HG03575 (cell line): ENCODE results near the gene MAML2.

ENCODE experiments used
- ATAC-seq: cut with Tn5 transposase; IDR thresholded peaks from one replicate; pipeline ENCODE4 v1.9.1; 2021; ENCODE audit not compliant: unreplicated experiment, insufficient number of reproducible peaks, low FRiP score; ENCODE audit errors: extremely low read depth

The MAML2 gene

DNA sequence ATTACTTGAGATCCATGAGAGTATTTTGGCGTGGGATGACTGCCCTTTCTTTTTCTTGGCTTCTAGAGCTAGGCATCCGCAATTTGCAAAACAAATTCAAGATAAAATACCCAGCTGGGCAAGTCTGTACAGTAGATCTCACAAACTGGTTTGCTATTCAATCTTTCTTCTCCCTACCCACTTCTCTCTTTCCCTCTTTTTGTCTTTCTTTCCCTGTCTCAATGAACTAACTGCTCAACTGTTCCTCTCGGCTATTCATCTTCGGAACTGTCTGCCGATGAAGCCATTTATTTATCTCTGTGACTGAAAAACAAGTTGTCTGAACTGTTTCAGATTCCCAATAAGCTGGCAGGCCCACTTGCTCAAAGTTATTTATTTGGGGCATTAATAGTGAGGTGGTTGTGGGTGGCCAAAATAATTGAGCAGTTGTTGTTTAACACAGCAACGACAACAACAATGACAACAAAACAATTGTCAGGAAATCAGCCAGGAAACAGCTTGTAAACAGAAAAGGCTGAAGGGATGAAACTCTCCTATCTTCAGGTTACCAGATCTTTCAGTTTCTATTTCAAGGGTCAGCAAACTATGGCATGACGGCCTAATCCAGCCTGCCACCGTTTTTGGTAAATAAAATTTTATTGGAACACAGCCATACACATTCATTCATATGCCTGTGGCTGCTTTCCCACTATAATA is 343.1 kb downstream of the MAML2 start:
- ATAC-seq = no peak

GRCh38 chr11:95996621-95997235 is 346.3 kb downstream of the MAML2 start:
- ATAC-seq = no peak

DNA sequence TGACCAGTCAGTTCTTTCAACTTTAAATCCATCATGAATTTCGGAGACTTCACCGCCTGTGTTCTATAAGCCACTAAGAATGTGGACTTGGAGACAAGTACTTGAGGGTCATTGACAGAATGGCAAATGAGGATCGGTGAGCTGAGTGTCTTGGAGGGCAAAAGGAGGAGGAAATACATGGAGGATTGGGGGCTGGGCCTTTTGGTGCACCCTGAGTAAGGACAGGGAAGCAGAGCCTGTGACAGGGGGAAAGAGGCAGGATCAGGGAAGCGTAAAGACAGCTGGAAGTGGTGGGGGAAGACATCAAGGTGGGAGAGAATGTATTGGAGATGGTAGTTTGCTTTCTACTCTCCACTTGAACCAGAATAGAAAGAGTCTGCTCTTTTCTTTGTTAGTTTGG is 348.7 kb downstream of the MAML2 start:
- no peak for ATAC-seq

DNA sequence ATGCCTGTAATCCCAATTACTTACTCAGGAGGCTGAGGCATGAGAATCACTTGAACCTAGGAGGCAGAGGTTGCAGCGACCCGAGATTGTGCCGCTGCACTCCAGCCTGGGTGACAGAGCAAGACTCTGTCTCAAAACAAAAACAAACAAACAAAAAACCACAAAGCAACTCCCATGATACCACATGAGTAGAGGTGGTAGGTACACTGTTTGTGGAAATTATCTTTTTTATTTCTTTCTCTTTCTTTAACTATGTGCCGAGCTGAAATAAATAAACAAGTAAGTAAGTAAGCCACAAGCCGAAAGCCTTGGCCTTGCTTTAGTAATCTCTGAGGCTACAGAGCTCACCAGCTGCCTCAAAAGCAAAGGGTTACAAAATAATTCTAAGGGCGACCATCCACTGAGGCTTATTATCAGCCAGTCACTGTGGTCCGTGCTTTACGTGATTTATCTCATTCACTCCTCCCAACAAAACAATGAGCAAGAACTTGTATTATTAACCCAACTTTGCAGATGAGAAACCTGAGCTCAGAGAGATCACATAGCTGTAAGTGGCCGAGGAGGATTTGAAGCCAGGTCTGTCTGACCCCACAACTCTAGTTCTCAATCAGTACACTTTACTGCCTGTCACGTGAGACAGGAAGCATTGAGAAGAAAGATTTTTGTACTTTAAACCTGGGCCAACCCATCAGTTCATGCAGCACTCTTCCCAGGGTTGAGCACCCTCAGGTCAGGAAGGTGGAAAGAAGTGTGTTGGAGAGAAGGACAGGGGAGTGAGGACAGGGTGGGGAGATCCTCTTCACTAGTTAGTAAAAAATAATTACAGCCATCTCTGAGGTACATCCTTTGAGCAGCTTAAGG is 349.3 kb downstream of the MAML2 start:
- no peak for ATAC-seq

DNA sequence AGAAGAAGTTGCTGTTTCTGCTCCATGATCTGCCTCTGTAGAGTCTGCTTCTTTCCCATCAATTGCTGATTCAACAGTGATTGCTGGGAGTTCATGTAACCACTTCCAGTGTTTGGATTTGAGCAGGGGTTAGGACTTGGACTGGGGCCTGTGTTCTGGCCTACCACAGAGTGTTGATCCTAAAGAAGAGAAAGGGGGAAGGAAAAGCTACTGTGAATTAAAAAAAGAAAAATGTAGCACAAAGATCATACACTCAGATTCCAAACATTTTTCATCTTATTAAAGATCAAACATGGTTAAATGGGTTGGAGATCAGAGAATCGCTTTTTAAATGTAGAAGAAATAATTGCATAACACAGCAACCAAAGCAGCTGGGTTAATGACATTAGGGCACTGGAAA is 351.4 kb downstream of the MAML2 start:
- no peak for ATAC-seq

GRCh38 chr11:95991101-95991500 is 351.9 kb downstream of the MAML2 start:
- no peak for ATAC-seq

DNA sequence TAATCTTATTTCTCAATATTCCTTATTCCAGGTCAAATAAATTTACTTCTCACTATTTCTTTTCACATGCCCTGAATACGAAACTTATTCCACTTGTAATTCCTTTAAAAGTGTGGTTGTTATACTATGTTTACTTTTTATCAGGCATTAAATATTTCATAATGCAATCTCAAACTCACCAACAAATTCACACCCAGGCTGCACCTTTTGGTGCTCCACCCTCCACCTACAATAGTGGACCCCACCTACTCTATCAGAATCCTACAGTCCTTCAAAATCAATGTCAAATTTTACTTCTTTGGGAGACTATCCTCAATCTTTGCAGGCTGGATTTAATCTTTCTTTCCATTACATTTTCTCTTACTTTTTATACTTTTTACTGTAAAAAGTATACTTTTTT is 353.2 kb downstream of the MAML2 start:
- no peak for ATAC-seq

GRCh38 chr11:95989076-95989605 is 353.9 kb downstream of the MAML2 start:
- ATAC-seq = no peak

- no peak for ATAC-seq
Measured at GRCh38 chr11:95985174-95985808, 357.7 kb downstream of the MAML2 start.

- no peak for ATAC-seq
Measured at GRCh38 chr11:95984072-95984471, 358.9 kb downstream of the MAML2 start.

DNA sequence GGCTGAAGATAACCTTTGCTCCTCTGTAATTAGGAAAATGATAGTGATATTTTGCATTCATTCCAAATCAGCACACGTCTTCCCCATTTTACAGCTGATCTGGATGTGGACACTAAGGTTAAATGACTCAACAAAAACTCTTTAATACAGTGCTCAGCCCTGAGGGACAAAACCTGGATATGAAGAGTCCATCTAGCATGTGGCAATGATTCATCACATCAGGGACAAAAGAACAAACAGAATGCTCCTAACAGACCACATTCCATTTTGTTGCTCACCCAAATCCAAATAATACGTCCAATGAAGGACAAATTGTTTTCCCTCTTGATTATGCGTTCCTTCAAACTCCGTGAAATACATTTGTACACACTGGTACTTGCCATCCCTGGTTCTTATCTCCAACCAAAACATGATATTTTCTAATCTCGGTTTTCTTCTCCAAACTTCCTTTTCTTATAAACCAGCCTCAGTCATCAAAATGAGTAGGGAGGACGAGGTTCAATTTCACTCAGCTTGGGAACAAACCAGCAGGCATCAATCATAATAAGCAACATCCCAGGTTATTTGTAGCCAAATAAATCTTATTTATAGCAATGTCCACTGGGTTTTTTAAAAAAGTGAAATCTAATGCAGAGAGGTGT is 365.3 kb downstream of the MAML2 start:
- ATAC-seq = no peak

DNA sequence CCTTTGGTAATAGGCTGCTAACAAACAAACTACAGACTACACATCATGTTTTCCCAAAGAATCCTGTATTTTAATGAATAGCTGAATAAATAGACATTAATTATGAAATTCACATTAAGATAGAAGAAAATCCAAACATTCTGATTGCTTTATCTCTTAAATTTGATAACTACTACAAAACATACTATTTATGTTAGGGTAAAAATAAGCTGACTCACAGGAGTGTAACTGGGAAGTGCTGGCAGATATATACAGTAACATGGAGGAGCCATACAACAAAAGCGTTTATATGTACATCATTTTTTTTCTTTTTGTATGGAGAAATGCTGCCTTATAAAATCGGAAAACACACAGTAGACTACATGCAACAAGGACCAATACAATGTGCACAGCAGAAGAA is 366.4 kb downstream of the MAML2 start:
- no peak for ATAC-seq

DNA sequence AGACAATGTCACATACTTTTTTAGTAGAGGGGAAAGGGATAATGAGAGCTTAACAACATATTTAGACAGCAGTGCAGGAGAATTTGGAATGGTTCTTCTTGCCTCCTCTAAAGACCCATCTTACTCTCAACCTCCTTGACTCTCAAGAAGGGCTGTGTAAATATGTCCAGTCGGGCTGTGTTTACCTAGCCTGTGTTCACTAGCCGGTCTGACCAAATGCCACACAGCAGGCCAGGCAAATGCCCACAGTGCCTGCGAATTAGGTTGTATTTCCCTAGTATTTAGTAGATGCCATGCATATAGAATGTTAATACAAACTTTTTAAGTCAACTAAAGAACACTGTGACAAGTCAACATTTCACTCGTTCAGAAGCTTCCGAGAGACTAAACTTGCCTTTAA is 367.7 kb downstream of the MAML2 start:
- no peak for ATAC-seq

GRCh38 chr11:95972060-95972459 is 370.9 kb downstream of the MAML2 start:
- ATAC-seq = no peak

- no peak for ATAC-seq
Measured at GRCh38 chr11:95968585-95968984, 374.4 kb downstream of the MAML2 start.

- no peak for ATAC-seq
Measured at GRCh38 chr11:95964281-95964680, 378.7 kb downstream of the MAML2 start.

DNA sequence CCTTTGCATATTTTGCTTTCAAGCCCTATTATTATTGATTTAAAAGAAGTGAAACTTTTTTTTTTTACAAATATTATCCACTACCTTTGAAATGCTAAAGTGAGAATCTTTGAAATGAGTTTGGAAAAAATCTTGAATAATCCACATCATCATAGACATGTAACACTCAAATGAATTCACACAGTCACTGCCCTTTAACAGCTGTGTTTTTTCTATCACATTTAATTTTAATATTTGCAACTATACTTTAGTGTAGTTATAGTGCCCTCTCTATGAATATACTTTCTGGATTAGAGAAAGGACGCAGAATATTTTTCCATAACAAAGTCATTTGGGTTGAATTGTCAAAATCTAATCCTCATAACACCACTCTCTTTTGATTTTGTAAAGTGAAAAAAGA is 381.2 kb downstream of the MAML2 start:
- ATAC-seq = no peak

DNA sequence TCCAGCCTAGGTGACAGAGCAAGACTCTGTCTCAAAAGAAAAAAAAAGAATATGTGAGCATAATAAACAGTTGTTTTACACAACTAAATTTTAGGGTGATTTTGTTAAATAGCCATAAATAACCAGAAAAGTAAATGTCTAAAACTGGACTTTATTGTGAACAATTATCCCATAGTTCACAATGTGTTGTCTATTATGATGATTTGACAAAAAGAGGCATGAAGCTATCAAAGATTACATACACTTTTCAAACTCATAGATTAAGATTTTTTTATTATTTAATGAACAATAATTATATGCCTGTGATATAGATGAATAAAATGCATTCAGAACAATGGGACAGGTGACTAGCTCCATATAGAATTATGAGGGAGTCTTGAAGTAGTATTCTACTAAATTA is 392.1 kb downstream of the MAML2 start:
- no peak for ATAC-seq

DNA sequence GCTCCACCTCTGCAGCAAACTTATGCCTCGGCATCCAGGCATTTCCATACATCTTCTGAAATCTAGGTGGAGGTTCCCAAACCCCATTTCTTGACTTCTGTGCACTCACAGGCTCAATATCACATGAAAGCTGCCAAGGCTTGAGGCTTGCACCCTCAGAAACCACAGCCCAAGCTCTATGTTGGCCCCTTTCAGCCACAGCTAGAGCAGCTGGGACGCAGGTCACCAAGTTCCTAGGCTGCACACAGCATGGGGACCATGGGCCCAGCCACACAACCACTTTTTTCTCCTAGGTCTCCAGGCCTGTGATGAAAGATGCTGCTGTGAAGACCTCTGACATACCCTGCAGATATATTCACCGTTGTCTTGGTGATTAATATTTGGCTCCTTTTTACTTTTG is 394.4 kb downstream of the MAML2 start:
- ATAC-seq = no peak
